Upper lobe of left lung (tissue), 6 donors: ENCODE measurements around the gene CASP8. TPM values are rescaled to one million over a fixed set of nuclear protein-coding genes. Genes with fewer than 3 reads are reported as not detected.

Experiments
- ATAC-seq, 2 donors: fragments of 200-7000 bp; cut with Tn5 transposase; one replicate each; pipeline ENCODE4 v1.9.1; 2022; ENCODE audit warnings: mild to moderate bottlenecking in 2 of 2, moderate library complexity in 2 of 2; ENCODE audit not compliant: low FRiP score in 2 of 2
- DNase-seq, 2 donors: peaks; one replicate each; pipeline ENCODE4 v3.0.0-alpha.2; 2019 to 2020
- H3K27ac ChIP-seq, 4 donors: fragments of 200-600 bp; sonication (generic); one replicate each; pipeline ENCODE4 v1.5.1; 2016 to 2019
- H3K27me3 ChIP-seq, 4 donors: fragments of 200-600 bp; sonication (generic); one replicate each; pipeline ENCODE4 v1.5.1; 2017 to 2019
- H3K36me3 ChIP-seq, 4 donors: fragments of 200-600 bp; sonication (generic); one replicate each; pipeline ENCODE4 v1.5.1; 2016 to 2019
- H3K4me1 ChIP-seq, 4 donors: fragments of 200-600 bp; sonication (generic); one replicate each; pipeline ENCODE4 v1.5.1; 2018 to 2019
- H3K4me3 ChIP-seq, 4 donors: fragments of 200-600 bp; sonication (generic); one replicate each; pipeline ENCODE4 v1.5.1; 2017 to 2019; ENCODE audit warnings: mild to moderate bottlenecking in 2 of 4, moderate library complexity in 1 of 4
- H3K9me3 ChIP-seq, 4 donors: fragments of 200-600 bp; sonication (generic); one replicate each; pipeline ENCODE4 v1.5.1; 2018 to 2019
- CTCF ChIP-seq, 6 experiments: fragments of 450-650 bp in 4 of 6; fragments of 200-600 bp in 2 of 6; sonication (generic) in 2 of 6; IDR thresholded peaks; one replicate each; pipeline ENCODE4 v1.5.1; 2016 to 2019; ENCODE audit warnings: antibody characterized with exemption in 6 of 6
- EP300 ChIP-seq, 4 donors: sonication (generic); formaldehyde crosslinking; IDR thresholded peaks; one replicate each; pipeline ENCODE4 v1.5.1; 2017; ENCODE audit warnings: antibody characterized with exemption in 4 of 4, control low read depth in 2 of 4
- POLR2A ChIP-seq, 4 donors: fragments of 450-650 bp; IDR thresholded peaks; one replicate each; pipeline ENCODE4 v1.5.1; 2016 to 2017; ENCODE audit warnings: antibody characterized with exemption in 4 of 4, mild to moderate bottlenecking in 2 of 4
- POLR2AphosphoS5 ChIP-seq, 2 donors: sonication (generic); formaldehyde crosslinking; IDR thresholded peaks; one replicate each; pipeline ENCODE4 v1.5.1; 2017; ENCODE audit warnings: antibody characterized with exemption in 2 of 2
- WGBS, 2 donors: methylation state at CpG; one replicate each; pipeline ENCODE4 v1.1.5; 2017 to 2018; 5-methylcytosine and 5-hydroxymethylcytosine counted together
- total RNA-seq, 6 donors: library from RNA; depleted of rRNA in 4 of 6; stranded (reverse); fragments of >200 nt in 4 of 6; gene quantifications; one replicate each; pipeline versions ENCODE4 v1.1.0 to v1.2.1, GENCODE V29; 2016 to 2021
- donor health status: DM: no; HTN: no; CAD: no; lungs with moderate emphysema.
- donor health status: DM: no; HTN: yes; CAD: no; lungs with severe emphysema.

Gene CASP8
- total RNA-seq: 10 to 100 TPM; 23.7 to 81.7 (median 40.6) TPM

GRCh38 chr2:201260302-201260800 is at the start of gene CASP8:
Gene CASP8 (plus strand): TSS chr2:201260536. CDS start chr2:201266487, 5,951 bp downstream.
- Histone ChIP-seq H3K27me3 (no peaks in the 10 kb centered on the region), H3K4me1 (peaks cover 41 to 50% (median 47%) of the 10 kb centered on the region in 4 donors), H3K9me3 (no peaks in the 10 kb centered on the region), H3K4me3 (peak within 1 kb of the TSS in 3 of 4 donors; percentile 49 to 60 (median 53)), H3K36me3 (no peaks in the 10 kb centered on the region), H3K27ac (peak within 1 kb of the TSS; percentile 92 to 96 (median 93))
- ATAC-seq (peak; percentile 61 to 65), DNase-seq (peak; percentile 58 to 78)
- WGBS, 2 donors: 28 to 57% methylated on average over 6 to 10 of the region's 10 CpGs
- TF ChIP-seq CTCF (IDR thresholded peaks at IDR 0.05): no peak
- peak; percentile 78 to 79 for TF ChIP-seq POLR2AphosphoS5 (IDR thresholded peaks at IDR 0.05)
- peak in 3 of 4 donors; percentile 51 to 87 (median 60) for TF ChIP-seq POLR2A (IDR thresholded peaks at IDR 0.05)
- TF ChIP-seq EP300 (IDR thresholded peaks at IDR 0.05): no peak

- H3K9me3 ChIP-seq: no peaks in the 10 kb centered on the region
- H3K4me3 ChIP-seq: no peak overlapping the region
- no peak for ATAC-seq
- H3K36me3 ChIP-seq: peaks cover 0 to 29% (median 18%) of the 10 kb centered on the region in 4 donors
- peaks cover 15 to 19% (median 19%) of the 10 kb centered on the region in 4 donors for H3K4me1 ChIP-seq
- H3K27me3 ChIP-seq: no peaks in the 10 kb centered on the region
- no peak for DNase-seq
- no peak overlapping the region for H3K27ac ChIP-seq
- WGBS, 2 donors: 93 to 95% methylated on average over 4 of the region's 4 CpGs
- TF ChIP-seq EP300 (IDR thresholded peaks at IDR 0.05) (no peak), POLR2A (IDR thresholded peaks at IDR 0.05) (no peak), CTCF (IDR thresholded peaks at IDR 0.05) (no peak), POLR2AphosphoS5 (IDR thresholded peaks at IDR 0.05) (no peak)
Measured at GRCh38 chr2:201215963-201216362, 44.4 kb upstream of the CASP8 start.

GRCh38 chr2:201216918-201217317 is 43.4 kb upstream of the CASP8 start:
- ATAC-seq (no peak), DNase-seq (no peak)
- 67 to 83% methylated on average over 1 of the region's 1 CpG for WGBS, 2 donors
- H3K27me3 ChIP-seq: no peaks in the 10 kb centered on the region
- TF ChIP-seq POLR2AphosphoS5 (IDR thresholded peaks at IDR 0.05): no peak
- no peak for TF ChIP-seq POLR2A (IDR thresholded peaks at IDR 0.05)
- no peak for TF ChIP-seq EP300 (IDR thresholded peaks at IDR 0.05)
- TF ChIP-seq CTCF (IDR thresholded peaks at IDR 0.05): no peak
- H3K36me3 ChIP-seq: peaks cover 0 to 27% (median 18%) of the 10 kb centered on the region in 4 donors
- H3K4me3 ChIP-seq: no peak overlapping the region
- H3K27ac ChIP-seq: no peak overlapping the region
- no peaks in the 10 kb centered on the region for H3K9me3 ChIP-seq
- peaks cover 14 to 21% (median 19%) of the 10 kb centered on the region in 4 donors for H3K4me1 ChIP-seq

- Histone ChIP-seq H3K27ac (peak overlapping the region in 3 of 4 donors; percentile 63 to 77 (median 75)), H3K4me3 (no peak overlapping the region), H3K27me3 (no peaks in the 10 kb centered on the region), H3K36me3 (peaks cover 0 to 27% (median 18%) of the 10 kb centered on the region in 4 donors), H3K4me1 (peaks cover 14 to 22% (median 20%) of the 10 kb centered on the region in 4 donors), H3K9me3 (no peaks in the 10 kb centered on the region)
- 89 to 93% methylated on average over 6 of the region's 6 CpGs for WGBS, 2 donors
- DNase-seq (no peak), ATAC-seq (no peak)
- TF ChIP-seq POLR2A (IDR thresholded peaks at IDR 0.05): no peak
Measured at GRCh38 chr2:201218780-201219179, 41.6 kb upstream of the CASP8 start.

- 72 to 77% methylated on average over 5 of the region's 5 CpGs for WGBS, 2 donors
- Histone ChIP-seq H3K36me3 (peaks cover 0 to 27% (median 18%) of the 10 kb centered on the region in 4 donors), H3K9me3 (no peaks in the 10 kb centered on the region), H3K4me3 (no peak overlapping the region), H3K27me3 (no peaks in the 10 kb centered on the region), H3K4me1 (peaks cover 14 to 24% (median 20%) of the 10 kb centered on the region in 4 donors), H3K27ac (peak overlapping the region; percentile 61 to 77 (median 69))
- ATAC-seq (peak in 1 of 2 donors; percentile 70), DNase-seq (peak in 1 of 2 donors; percentile 35)
- no peak for TF ChIP-seq POLR2A (IDR thresholded peaks at IDR 0.05)
- no peak for TF ChIP-seq EP300 (IDR thresholded peaks at IDR 0.05)
- TF ChIP-seq CTCF (IDR thresholded peaks at IDR 0.05): no peak
- TF ChIP-seq POLR2AphosphoS5 (IDR thresholded peaks at IDR 0.05): no peak
Measured at GRCh38 chr2:201219328-201220096, 40.8 kb upstream of the CASP8 start.
